KG1 (cell line): ENCODE data around the gene PDIA3.
A peak's percentile ranks its signal among the peaks of the same experiment; 100 is the strongest.
"Not testable (repeated sequence)": the region's sequence is repeated elsewhere in the genome, so short reads cannot be mapped to it uniquely, and the experiment has no call there.

Experiments used
- DNase-seq: peaks from one replicate; lab custom pipeline; 2025; lab: John Stamatoyannopoulos, UW

Gene PDIA3

GRCh38 chr15:43746245-43746902 is at the start of gene PDIA3:
Gene PDIA3, plus strand, starts transcription at chr15:43746438. Its CDS starts 102 bp downstream, at chr15:43746540.
- peak; percentile 72 for DNase-seq

DNA sequence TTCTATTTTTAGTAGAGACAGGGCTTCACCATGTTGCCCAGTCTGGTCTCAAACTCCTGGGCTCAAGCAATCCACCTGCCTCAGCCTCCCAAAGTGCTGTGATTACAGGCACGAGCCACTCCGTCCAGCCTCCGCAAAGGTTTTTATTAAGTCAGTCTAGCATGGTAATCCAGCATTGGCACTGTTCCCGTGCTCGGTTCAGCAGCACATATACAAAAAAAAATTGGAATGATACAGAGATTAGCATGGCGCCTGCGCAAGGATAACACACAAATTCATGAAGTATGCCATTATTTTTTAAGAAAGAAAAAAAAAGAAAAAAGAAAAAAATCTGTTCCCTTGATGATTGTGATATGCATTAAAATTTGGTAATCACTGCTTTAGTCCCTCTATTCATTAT is 44.1 kb upstream of the PDIA3 start:
- DNase-seq, result no peak

GRCh38 chr15:43702701-43703424 is 43.4 kb upstream of the PDIA3 start:
- DNase-seq, result no peak

DNA sequence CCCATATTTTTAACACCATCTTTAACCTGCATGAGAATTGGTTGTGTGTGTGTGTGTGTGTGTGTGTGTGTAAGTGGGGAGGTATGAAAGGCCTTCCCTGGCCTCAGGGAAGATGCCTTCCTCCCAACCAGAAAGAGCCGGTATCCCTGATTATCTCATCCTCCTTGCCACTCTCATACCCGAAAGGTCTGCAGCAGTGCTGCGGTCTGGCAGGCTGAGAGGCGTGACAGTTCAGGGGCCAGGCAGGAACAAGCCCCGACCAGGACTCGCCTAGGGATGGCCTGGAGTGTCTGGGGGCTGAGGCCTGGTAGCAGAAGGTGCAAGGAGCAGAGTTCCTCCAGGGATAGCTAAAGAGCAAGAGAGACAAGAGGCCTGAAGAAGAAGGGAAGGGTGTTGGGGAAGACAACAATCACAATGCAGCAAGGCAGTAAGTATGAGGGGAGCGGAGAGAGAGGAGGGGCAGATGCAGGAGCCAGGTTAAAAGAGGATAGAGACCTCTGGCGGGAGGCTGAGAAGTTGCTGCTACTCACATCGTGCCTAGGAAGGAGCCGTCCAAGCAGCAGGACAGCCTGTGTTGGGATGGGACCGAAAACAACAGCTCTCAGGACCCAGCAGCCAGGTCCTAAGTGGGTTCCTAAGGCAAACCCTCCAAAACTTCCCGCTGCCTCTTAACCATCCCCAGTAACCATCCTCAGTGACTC is 35.7 kb upstream of the PDIA3 start:
- DNase-seq, result not testable (repeated sequence)

GRCh38 chr15:43723151-43723550 is 23.1 kb upstream of the PDIA3 start:
- DNase-seq, result no peak

DNA sequence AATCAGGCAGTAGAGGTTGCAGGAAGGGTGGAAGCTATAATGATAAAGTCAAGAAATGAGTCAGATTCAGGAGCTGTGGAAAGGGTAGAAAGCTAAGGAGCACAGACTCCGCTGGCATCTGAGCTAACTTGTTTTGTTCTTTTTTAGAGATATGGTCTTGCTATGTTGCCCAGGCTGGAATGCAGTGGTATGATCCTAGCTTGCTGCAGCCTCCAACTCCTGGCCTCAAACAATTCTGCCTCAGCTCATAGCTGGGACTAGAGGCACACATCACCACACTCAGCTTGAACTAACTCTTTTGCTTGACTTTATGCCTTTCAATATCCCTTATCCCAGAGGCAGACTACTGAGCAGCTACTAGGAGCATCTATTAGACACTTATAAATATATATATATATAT is 19.9 kb upstream of the PDIA3 start:
- not testable (repeated sequence) for DNase-seq

DNA sequence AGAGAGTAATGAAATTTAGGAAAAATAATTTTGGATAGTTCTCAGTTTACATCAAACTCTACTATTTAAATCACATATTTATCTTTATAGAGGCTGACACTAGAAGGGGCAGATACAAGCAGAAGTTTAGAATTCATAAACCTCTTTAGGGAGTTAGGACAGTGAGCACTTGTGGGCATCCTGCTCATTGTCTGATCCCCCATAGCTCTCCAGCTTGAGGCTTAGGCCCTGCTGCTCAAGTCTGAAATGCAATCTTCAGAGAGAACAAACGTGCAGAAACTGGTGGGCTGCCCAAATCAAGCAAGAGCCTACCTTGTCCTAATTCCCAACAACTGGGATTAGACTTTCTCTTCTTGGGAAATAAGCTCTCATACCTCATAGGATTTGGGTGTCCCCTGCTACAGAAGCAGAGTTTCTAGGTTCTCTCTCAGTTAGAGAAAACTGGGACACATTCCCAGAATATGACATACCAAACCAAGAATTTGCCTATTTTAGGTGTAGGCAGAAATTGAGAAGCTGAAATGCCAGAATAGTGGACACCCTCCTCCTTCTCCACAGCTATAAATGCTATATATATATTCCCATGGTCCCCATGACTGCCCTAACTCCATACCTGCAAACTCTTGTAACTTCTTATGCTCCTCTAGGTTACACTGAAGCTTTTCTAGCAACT is 18.0 kb upstream of the PDIA3 start:
- DNase-seq, result not testable (repeated sequence)

- DNase-seq, result no peak
Measured at GRCh38 chr15:43735416-43735815, 10.8 kb upstream of the PDIA3 start.

- peak; percentile 15 for DNase-seq
Measured at GRCh38 chr15:43746903-43747309, 668 bp downstream of the PDIA3 start.

- no peak for DNase-seq
Measured at GRCh38 chr15:43748376-43748775, 2.1 kb downstream of the PDIA3 start.

DNA sequence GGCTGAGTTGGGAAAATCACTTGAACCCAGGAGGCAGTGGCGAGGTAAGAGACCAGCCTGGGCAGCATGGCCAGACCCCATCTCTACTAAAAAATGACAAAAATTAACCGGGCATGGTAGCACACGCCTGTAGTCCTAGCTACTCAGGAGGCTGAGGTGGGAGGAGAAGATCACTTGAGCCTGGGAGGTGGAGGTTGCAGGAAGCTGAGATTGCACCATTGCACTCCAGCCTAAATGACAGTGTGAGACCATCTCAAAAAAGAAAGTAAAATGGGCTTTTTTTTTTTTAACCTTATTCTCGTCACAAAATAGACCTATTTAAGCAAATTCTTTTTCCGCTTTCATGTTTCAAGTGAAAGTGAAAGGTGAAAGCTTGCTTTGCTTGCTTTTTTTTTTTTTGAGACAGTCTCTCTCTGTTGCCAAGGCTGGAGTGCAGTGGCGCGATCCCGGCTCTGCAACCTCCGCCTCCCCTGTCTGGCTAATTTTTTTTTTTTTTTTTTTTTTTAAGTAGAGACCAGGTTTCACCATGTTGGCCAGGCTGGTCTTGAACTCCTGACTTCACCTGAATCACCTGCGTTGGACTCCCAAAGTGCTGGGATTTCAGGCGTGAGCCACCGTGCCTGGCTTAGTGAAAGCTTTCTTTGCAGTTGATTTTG is 3.6 kb downstream of the PDIA3 start:
- no peak for DNase-seq

GRCh38 chr15:43751885-43752284 is 5.6 kb downstream of the PDIA3 start:
- DNase-seq, result no peak

DNA sequence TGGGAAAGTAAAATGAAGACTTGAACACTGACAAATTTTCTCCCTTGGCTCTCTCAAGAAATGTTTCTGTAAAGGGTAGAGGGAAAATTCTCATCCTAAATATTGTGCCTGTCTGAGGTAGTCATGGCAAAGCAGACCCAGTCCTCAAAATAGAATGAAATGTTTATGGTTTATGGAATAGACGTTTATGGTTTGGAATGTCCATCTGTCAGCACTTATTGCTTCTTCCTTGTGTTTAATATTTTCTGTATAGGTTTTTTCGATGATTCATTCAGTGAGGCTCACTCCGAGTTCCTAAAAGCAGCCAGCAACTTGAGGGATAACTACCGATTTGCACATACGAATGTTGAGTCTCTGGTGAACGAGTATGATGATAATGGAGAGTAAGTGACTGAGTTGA is 16.6 kb downstream of the PDIA3 start:
- DNase-seq, result no peak

DNA sequence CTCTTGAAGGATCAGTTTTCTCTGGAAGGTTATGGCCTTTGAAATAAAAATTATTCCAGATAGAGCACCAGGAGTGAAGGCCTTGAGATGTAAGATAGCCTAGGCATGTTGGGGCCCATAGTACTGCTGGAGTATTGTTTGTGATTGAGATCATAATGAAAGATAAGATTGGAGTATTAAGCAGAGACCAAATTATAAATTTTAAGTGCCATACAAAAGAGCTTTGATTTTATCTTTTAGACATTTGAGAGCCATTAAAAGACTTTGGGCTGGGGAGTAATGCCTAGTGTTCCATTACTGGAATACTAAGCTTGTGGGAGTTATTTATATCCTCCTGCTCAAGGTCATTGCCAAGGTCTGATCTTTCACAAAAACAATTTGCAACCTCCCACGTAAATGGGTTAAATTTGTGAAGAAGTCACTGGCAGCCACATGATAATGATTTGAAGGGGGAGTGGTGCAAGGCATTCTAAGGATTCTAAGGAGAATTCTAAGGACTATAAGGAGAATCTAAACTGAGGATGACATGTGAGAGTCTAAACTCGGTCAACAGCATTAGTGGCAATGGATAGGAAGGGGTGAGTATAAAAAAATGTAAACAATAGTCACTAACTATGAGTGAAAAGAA is 17.7 kb downstream of the PDIA3 start:
- no peak for DNase-seq

- peak; percentile 31 for DNase-seq
Measured at GRCh38 chr15:43769584-43770228, 23.5 kb downstream of the PDIA3 start.

DNA sequence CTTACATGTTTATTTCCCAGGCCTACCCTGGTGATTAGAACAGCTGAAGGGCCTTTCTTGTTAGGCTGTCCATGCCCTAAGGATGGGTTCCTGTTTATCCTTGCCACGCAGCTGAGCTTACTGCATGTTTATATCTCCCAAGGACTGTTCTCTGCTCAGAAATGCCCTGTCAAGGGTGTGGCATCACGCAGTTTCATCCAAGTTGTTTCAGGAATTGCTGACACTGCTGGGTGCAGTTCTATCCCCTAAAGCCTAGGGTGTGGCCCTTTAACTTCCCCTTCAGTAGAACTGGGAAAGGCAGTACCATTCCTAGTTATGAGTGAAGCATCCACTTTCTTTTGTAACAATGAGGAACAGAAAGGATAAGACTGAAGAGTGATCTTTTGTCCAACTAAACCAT is 25.6 kb downstream of the PDIA3 start:
- DNase-seq, result no peak

DNA sequence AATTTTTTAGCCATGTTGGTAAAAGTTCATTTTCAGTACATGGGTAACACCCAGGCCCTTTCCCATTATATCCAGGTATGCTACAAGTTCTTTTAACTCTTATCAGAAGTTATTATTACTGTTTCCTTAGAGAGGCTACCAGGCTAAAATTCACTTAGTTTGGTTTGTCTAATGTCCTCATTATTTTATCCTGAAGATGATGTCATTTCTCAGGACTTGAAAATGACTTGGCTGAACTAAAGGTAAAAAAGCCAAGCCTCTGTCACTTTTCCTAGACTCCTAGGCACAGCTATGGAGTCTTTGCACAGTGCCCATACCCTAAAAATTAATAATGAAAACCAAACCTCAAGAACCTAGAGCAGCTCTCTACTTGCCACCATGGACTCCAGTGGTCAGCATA is 26.4 kb downstream of the PDIA3 start:
- DNase-seq, result no peak

- no peak for DNase-seq
Measured at GRCh38 chr15:43774062-43774461, 27.8 kb downstream of the PDIA3 start.

GRCh38 chr15:43775411-43775965 is 29.2 kb downstream of the PDIA3 start:
- DNase-seq, result no peak

- DNase-seq, result no peak
Measured at GRCh38 chr15:43776101-43776717, 30.0 kb downstream of the PDIA3 start.
